ENCODE results near the gene LRFN3. TPM values are rescaled to one million over a fixed set of nuclear protein-coding genes. Genes with fewer than 3 reads are reported as not detected.

Gene LRFN3
- total RNA-seq, 2 donors from 2014 or later, result 10.0 to 17.4 TPM

DNA sequence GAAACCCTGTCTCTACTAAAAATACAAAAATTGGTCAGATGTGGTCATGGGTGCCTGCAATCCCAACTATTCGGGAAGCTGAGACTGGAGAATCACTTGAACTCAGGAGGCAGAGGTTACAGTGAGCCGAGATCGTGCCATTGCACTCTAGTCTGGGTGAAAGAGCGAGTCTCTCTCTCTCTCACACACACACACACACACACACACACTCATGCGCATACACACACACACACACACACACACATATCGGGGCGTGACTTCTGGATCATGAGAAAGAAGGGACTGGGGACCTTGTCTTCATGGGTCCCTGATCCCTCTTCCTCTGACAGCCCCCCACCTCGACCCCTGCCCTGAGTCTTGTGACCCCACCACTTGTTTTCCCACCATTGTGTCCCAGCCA lies 47.0 kb downstream of the LRFN3 start:
- intact Hi-C loops (cut with DNase I), result no loop called here

DNA sequence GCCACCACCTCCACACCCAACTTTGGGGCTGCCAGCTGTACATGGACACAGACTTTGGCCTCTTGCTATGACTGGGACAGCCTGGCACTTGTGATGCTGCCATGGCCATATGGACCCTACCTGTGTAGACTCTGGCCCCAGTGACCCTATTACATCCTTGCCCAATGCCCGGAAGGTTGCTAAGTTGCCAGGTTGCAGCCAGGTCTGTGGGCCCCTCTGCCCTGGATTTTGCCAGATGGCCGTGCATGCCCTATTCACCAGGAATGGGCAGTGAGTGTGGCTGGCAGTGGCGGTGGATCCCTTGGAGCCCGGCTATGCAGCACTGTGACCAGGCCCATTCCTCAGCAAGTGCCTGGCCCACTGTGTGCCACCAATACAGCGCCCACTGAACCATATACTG lies 49.9 kb downstream of the LRFN3 start:
- Histone ChIP-seq H3K4me3 (no peak overlapping the region), H3K9ac (ENCODE audit: low read depth in 2 of 2, low read length in 2 of 2) (no peak overlapping the region), H3K4me1 (no peaks in the 10 kb centered on the region), H3K27me3 (peaks cover 10% of the 10 kb centered on the region), H3K27ac (no peak overlapping the region), H3K9me3 (no peaks in the 10 kb centered on the region), H3K36me3 (no peaks in the 10 kb centered on the region)
- DNase-seq, result no peak
- TF ChIP-seq, protein P1, sequence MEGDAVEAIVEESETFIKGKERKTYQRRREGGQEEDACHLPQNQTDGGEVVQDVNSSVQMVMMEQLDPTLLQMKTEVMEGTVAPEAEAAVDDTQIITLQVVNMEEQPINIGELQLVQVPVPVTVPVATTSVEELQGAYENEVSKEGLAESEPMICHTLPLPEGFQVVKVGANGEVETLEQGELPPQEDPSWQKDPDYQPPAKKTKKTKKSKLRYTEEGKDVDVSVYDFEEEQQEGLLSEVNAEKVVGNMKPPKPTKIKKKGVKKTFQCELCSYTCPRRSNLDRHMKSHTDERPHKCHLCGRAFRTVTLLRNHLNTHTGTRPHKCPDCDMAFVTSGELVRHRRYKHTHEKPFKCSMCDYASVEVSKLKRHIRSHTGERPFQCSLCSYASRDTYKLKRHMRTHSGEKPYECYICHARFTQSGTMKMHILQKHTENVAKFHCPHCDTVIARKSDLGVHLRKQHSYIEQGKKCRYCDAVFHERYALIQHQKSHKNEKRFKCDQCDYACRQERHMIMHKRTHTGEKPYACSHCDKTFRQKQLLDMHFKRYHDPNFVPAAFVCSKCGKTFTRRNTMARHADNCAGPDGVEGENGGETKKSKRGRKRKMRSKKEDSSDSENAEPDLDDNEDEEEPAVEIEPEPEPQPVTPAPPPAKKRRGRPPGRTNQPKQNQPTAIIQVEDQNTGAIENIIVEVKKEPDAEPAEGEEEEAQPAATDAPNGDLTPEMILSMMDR (IDR thresholded peaks at IDR 0.05), result no peak
- intact Hi-C loops (cut with DNase I), result no loop called here

More for the DNA sequence above, 47.0 kb downstream of the LRFN3 start:
- Histone ChIP-seq H3K4me3 (no peak overlapping the region), H3K27me3 (peaks cover 10% of the 10 kb centered on the region), H3K36me3 (no peaks in the 10 kb centered on the region), H3K9me3 (no peaks in the 10 kb centered on the region), H3K4me1 (no peaks in the 10 kb centered on the region), H3K9ac (ENCODE audit: low read depth in 2 of 2, low read length in 2 of 2) (no peak overlapping the region), H3K27ac (no peak overlapping the region)
- DNase-seq, result no peak
- TF ChIP-seq, protein P1 (IDR thresholded peaks at IDR 0.05), result no peak

DNA sequence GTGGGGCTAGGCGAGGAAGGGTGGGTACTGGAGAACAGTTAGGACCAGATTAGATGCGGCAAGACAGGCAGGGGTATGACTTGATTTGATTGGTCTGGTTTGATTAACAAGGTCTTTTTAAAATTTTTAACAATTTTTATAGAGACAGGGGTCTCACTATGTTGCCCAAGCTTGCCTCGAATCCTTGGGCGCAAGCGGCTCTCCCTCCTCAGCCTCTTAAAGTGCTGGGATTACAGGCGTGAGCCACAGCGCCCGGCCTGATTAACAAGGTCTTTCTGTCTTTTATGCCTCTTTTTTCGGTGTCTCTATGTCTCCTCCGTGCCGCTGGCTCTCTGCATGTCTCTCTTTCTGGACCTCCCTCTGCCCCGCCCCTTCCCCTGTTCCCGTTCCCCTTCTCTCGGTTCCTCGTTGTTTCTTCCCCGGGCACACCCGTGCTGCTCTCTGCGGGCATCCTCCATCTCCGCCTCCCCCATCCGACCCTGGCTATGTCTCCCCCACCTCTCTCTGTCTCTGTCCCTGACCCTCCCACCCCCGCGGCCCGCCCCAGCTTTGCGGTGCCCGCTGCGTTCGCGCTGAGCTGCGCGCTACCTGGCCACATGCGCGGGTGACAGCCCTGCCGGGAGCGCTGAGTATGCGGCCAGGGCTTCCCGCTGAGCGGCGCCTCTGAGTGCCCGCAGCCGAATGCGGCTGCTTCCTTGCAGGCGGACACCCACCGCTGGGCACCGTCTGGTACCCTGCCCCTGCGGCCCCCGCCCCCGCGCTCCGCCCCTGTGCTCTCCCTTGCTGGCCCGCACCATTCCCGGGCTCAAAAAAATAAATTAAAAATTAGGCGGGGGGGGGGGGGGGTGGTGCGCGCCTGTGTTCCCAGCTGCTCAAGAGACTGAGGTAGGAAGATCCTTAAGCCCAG lies 50.7 kb downstream of the LRFN3 start:
- TF ChIP-seq, protein P1 (IDR thresholded peaks at IDR 0.05), result no peak
- Histone ChIP-seq H3K4me3 (peak overlapping the region; percentile 17), H3K27me3 (peaks cover 10% of the 10 kb centered on the region), H3K9me3 (no peaks in the 10 kb centered on the region), H3K9ac (ENCODE audit: low read depth in 2 of 2, low read length in 2 of 2) (no peak overlapping the region), H3K27ac (no peak overlapping the region), H3K36me3 (no peaks in the 10 kb centered on the region), H3K4me1 (no peaks in the 10 kb centered on the region)
- intact Hi-C loops (cut with DNase I), result no loop called here
- peak; percentile 40 for DNase-seq

DNA sequence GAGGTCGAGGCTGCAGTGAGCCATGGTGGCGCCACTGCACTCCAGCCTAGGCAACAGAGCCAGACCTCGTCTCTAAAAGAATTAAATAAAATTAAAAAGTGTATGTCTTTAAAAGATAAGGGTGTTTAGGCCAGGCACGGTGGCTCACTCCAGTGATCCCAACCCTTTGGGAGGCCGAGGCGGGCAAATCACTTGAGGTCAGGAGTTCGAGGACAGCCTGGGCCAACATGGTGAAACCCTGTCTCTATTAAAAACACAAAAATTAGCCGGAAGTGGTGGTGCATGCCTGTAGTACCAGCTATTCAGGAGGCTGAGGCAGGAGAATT lies 51.4 kb downstream of the LRFN3 start:
- no peak for DNase-seq
- Histone ChIP-seq H3K4me1 (no peaks in the 10 kb centered on the region), H3K4me3 (no peak overlapping the region), H3K27me3 (peaks cover 10% of the 10 kb centered on the region), H3K36me3 (no peaks in the 10 kb centered on the region), H3K9me3 (no peaks in the 10 kb centered on the region), H3K9ac (ENCODE audit: low read depth in 2 of 2, low read length in 2 of 2) (no peak overlapping the region), H3K27ac (no peak overlapping the region)
- intact Hi-C loops (cut with DNase I), result no loop called here
- TF ChIP-seq, protein P1 (IDR thresholded peaks at IDR 0.05), result no peak

DNA sequence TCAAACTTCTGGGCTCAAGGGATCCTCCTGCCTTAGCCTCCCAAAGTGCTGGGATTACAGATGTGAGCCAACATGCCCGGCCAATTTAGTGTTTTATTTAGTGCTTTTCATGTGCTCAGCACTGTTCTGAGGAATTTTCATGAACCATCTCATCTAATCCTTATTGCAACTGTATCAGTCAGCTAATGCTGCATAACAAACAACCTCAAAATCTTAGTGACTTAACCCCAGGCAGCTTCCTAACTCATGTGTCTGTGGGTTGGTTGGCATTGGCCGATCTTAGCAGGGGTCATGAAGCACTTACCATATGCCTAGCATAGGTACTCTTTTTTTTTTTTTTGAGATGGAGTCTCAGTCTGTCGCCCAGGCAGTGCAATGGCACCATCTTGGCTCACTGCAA lies 52.6 kb downstream of the LRFN3 start:
- Histone ChIP-seq H3K9ac (ENCODE audit: low read depth in 2 of 2, low read length in 2 of 2) (no peak overlapping the region), H3K27me3 (peaks cover 10% of the 10 kb centered on the region), H3K4me1 (no peaks in the 10 kb centered on the region), H3K36me3 (no peaks in the 10 kb centered on the region), H3K27ac (no peak overlapping the region), H3K4me3 (no peak overlapping the region), H3K9me3 (no peaks in the 10 kb centered on the region)
- TF ChIP-seq, protein P1 (IDR thresholded peaks at IDR 0.05), result no peak
- intact Hi-C loops (cut with DNase I), result no loop called here
- no peak for DNase-seq
